Left lung (tissue), 10 donors: ENCODE results near the gene GIT2. TPM values are rescaled to one million over a fixed set of nuclear protein-coding genes. Genes with fewer than 3 reads are reported as not detected.
A peak's percentile ranks its signal among the peaks of the same experiment; 100 is the strongest.

Experiments used
- ATAC-seq: fragments of 200-7000 bp; cut with Tn5 transposase; one replicate; pipeline ENCODE4 v1.9.1; 2020; ENCODE audit warnings: moderate library complexity
- DNase-seq, 4 donors: peaks; one replicate each; pipeline ENCODE4 v3.0.0-alpha.2; 2013 to 2020
- H3K27ac ChIP-seq, 2 donors: fragments of 200-600 bp; sonication (generic) in 1 of 2; one replicate each; pipeline versions ENCODE4 v1.5.0 to v1.8.0; 2020 to 2021
- H3K27me3 ChIP-seq, 2 donors: fragments of 200-600 bp; sonication (generic) in 1 of 2; one replicate each; pipeline versions ENCODE4 v1.5.0 to v1.8.0; 2020 to 2021
- H3K36me3 ChIP-seq, 2 donors: fragments of 200-600 bp; sonication (generic) in 1 of 2; one replicate each; pipeline versions ENCODE4 v1.5.0 to v1.8.0; 2020 to 2021
- H3K4me1 ChIP-seq, 2 donors: fragments of 200-600 bp; one replicate each; pipeline ENCODE4 v1.8.0; 2021
- H3K4me3 ChIP-seq, 2 donors: fragments of 200-600 bp; sonication (generic) in 1 of 2; one replicate each; pipeline versions ENCODE4 v1.5.0 to v1.8.0; 2020 to 2021; ENCODE audit warnings: mild to moderate bottlenecking in 1 of 2
- H3K9me3 ChIP-seq, 2 donors: fragments of 200-600 bp; sonication (generic) in 1 of 2; one replicate each; pipeline versions ENCODE4 v1.5.0 to v1.8.0; 2020 to 2021
- CTCF ChIP-seq, 2 donors: fragments of 200-600 bp; sonication (generic) in 1 of 2; IDR thresholded peaks; one replicate each; pipeline versions ENCODE4 v1.5.0 to v1.8.0; 2021; ENCODE audit warnings: antibody characterized with exemption in 2 of 2
- intact Hi-C, 2 donors: fragments of 100-400 bp; cut with DNase I; formaldehyde crosslinking; loops; one replicate each; pipeline versions ENCODE4 v1.11.2 to v1.14.2; 2022
- polyA plus RNA-seq, 6 donors: library from polyadenylated mRNA; unstranded; fragments of 120-200 nt; gene quantifications; one replicate each; pipeline ENCODE4 v1.2.1, GENCODE V29; 2013; ENCODE audit not compliant: insufficient read length in 6 of 6
- total RNA-seq, 2 donors: library from RNA; stranded (reverse); fragmentation: NEBNext Ultra II Directional; extraction: Animal tissue kit (Norgen Biotek cat#: 25700); gene quantifications; one replicate each; pipeline ENCODE4 v1.2.1, GENCODE V29; 2021
- donor health status: DM: no; HTN: yes; CAD: no.
- donor health status: DM: no; HTN: no; CAD: no.

Gene GIT2
- total and polyA plus RNA-seq, 8 donors, result 42.7 to 72.7 (median 56.2) TPM

- peak overlapping the region in 1 of 2 donors; percentile 6 for H3K27ac ChIP-seq
- peaks cover 2 to 90% of the 10 kb centered on the region in 2 donors for H3K36me3 ChIP-seq
These were observed 45.5 kb downstream of the GIT2 start for GRCh38 chr12:109950625-109951024.

GRCh38 chr12:109949089-109949488, 47.1 kb downstream of the GIT2 start:
- peak; percentile 86 for ATAC-seq
- H3K27me3 ChIP-seq, result no peaks in the 10 kb centered on the region
- intact Hi-C loops, result no loop called here
- no peaks in the 10 kb centered on the region for H3K9me3 ChIP-seq
- peaks cover 2 to 88% of the 10 kb centered on the region in 2 donors for H3K36me3 ChIP-seq
- no peak overlapping the region for H3K4me3 ChIP-seq
- H3K4me1 ChIP-seq, result peaks cover 4 to 29% of the 10 kb centered on the region in 2 donors
- H3K27ac ChIP-seq, result peak overlapping the region; percentile 11 to 35
- DNase-seq, result peak in 2 of 4 donors; percentile 42 to 72
- TF ChIP-seq CTCF (IDR thresholded peaks at IDR 0.05), result no peak

More at GRCh38 chr12:109950625-109951024, 45.5 kb downstream of the GIT2 start:
- Histone ChIP-seq H3K9me3 (no peaks in the 10 kb centered on the region), H3K27me3 (no peaks in the 10 kb centered on the region), H3K4me3 (no peak overlapping the region), H3K4me1 (peaks cover 4 to 29% of the 10 kb centered on the region in 2 donors)
- DNase-seq (no peak), ATAC-seq (no peak)
- intact Hi-C loops, result no loop called here
- no peak for TF ChIP-seq CTCF (IDR thresholded peaks at IDR 0.05)

GRCh38 chr12:109948368-109948767, 47.8 kb downstream of the GIT2 start:
- no peaks in the 10 kb centered on the region for H3K27me3 ChIP-seq
- no peak for ATAC-seq
- DNase-seq, result no peak
- H3K9me3 ChIP-seq, result no peaks in the 10 kb centered on the region
- intact Hi-C loops, result no loop called here
- H3K36me3 ChIP-seq, result peaks cover 2 to 88% of the 10 kb centered on the region in 2 donors
- peak overlapping the region; percentile 11 to 47 for H3K27ac ChIP-seq
- H3K4me3 ChIP-seq, result no peak overlapping the region
- TF ChIP-seq CTCF (IDR thresholded peaks at IDR 0.05), result no peak
- peaks cover 4 to 29% of the 10 kb centered on the region in 2 donors for H3K4me1 ChIP-seq

GRCh38 chr12:109947521-109947920, 48.6 kb downstream of the GIT2 start:
- H3K27me3 ChIP-seq, result no peaks in the 10 kb centered on the region
- ATAC-seq (no peak), DNase-seq (no peak)
- no peak for TF ChIP-seq CTCF (IDR thresholded peaks at IDR 0.05)
- H3K4me1 ChIP-seq, result peaks cover 4 to 29% of the 10 kb centered on the region in 2 donors
- intact Hi-C loops, result no loop called here
- H3K27ac ChIP-seq, result peak overlapping the region; percentile 47 to 50
- peaks cover 2 to 88% of the 10 kb centered on the region in 2 donors for H3K36me3 ChIP-seq
- H3K9me3 ChIP-seq, result no peaks in the 10 kb centered on the region
- no peak overlapping the region for H3K4me3 ChIP-seq

GRCh38 chr12:109946913-109947312, 49.3 kb downstream of the GIT2 start:
- H3K27me3 ChIP-seq, result no peaks in the 10 kb centered on the region
- H3K4me3 ChIP-seq, result no peak overlapping the region
- TF ChIP-seq CTCF (IDR thresholded peaks at IDR 0.05), result no peak
- H3K4me1 ChIP-seq, result peaks cover 4 to 29% of the 10 kb centered on the region in 2 donors
- ATAC-seq (no peak), DNase-seq (no peak)
- peak overlapping the region; percentile 47 to 50 for H3K27ac ChIP-seq
- H3K36me3 ChIP-seq, result peaks cover 2 to 86% of the 10 kb centered on the region in 2 donors
- intact Hi-C loops, result no loop called here
- H3K9me3 ChIP-seq, result no peaks in the 10 kb centered on the region
